HG02970 (cell line): ENCODE data around the gene FRMD6.
"Not testable (repeated sequence)": the region's sequence is repeated elsewhere in the genome, so short reads cannot be mapped to it uniquely, and the experiment has no call there.

Source experiments
- ATAC-seq: cut with Tn5 transposase; IDR thresholded peaks from one replicate; pipeline ENCODE4 v1.9.1; 2021; ENCODE audit warnings: mild to moderate bottlenecking, moderate library complexity, moderate number of reproducible peaks; ENCODE audit not compliant: unreplicated experiment, low FRiP score

The FRMD6 gene

DNA sequence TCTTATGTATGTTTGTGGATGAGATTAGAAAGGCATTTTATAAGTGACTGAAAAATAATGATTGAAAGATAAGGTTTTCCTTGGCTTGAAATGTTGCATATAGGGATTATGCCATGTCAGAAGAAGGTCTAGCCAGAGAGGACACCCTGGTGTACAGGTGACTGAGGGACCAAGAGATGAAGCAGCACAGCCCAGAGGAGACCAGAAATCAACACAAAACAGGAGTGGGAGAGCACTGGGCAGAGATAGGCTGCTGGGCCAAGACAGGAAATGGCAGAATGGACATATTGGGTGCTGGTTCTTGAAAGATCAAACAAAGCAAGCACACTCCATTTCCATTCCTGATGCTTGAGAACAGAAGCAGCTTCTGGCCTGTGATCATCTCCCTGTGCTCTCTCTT, 24.4 kb upstream of the FRMD6 start:
- ATAC-seq = no peak

DNA sequence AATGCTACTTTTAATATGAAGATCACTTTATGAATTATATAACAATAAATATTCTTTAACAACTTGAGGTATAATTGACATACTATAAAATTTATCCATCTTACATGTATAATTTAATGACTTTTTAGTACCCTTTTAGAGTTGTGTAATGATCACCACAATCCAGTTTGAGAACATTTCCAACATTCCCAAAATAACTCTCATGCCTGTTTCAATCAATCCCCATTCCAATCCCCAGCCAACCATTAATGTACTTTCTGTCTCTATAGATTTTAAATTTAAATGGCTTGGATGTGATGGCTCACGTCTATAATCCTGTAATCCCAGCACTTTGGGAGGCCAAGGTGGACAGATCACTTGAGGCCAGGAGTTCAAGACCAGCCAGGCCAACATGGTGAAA, 23.5 kb upstream of the FRMD6 start:
- ATAC-seq = no peak

DNA sequence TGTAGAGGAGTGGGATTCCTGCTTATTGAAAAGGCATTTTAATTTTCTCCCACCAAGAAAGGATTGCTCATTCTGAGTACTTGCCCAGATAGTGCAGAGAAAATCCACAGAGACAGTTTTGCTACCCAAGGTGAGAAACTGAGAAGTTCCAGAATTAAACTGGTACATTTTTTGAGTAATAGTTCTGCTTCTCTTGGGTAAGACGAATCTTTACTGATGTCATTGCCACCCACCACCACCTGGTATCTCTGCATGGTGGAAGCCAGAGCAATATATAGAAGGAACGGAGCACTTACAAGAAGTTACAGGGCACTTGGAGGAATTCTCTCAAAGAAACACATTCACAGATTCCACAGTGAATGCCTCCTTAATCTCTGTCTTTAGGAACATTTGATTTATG, 20.7 kb upstream of the FRMD6 start:
- ATAC-seq = no peak

DNA sequence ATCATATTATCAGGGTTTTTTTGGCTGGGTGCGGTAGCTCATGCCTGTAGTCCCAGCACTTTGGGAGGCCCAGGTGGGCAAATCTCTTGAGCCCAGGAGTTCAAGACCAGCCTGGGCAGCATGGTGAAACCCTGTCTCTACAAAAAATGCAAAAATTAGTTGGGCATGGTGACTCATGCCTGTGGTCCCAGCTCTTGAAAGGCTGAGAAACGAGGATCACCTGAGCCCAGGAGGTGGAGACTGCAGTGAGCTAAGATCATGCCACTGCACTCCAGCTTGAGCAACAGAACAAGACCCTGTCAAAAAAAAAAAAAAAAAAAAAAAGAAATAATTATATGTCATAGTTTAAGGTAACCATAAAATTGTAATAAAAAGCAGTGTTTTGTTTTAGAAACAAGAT, 18.4 kb upstream of the FRMD6 start:
- ATAC-seq = not testable (repeated sequence)

DNA sequence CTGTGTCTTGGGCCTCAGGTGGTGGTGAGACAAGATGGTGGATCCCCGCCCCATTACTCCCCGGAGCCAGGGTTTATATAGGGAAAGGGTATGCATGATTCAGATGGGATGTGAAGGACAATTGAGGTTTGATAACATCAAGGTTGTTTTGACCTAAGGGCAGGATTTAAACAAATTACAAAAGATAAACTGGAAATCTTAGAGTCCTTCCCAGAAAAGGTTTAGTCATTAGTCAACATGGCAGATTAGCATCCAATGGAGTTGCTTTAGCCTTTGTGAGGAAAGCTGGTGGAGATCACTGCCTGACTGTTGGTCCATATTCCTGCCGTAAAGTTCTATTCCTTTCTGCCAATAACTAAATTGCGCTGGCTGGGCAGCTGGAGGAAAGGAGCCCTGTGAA, 15.6 kb upstream of the FRMD6 start:
- ATAC-seq = no peak

DNA sequence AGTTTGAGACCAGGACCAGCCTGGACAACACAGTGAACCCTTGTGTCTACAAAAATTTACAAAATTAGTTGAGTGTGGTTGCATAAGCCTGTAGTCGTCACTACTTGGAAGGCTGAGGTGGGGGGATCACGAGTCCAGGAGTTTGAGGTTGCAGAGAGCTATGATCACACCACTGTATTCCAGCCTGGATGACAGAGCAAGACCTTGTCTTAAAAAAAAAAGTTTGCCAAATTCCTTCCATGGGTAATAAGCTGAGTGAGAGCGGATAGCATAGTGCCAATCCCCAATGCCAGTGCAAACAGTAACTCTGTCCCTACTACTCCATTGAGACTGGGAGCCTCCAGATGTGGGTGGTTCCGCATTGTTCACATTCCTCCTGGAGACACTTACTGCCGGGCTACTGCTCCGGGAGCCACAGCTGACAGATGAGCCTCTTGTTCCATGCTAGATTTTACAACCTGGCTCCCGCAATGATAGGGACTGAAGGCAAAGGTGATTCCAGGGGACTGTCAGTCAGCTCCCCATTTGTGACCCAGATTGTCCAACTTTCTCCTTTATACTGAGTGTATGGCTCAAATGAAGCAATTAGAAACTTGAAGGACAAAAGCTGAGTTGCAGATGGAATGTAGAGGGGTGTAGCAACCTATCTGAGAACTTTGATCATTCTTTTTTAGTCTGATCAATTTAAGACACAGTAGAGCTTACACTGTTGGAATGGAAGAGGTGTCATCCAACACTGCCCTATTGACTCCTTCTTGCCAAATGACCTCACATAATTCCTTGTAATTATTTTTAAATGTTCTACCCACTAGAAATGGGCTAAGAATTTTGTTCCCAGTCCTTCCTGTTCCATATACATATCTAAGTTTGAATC, 13.4 kb upstream of the FRMD6 start:
- ATAC-seq = no peak

DNA sequence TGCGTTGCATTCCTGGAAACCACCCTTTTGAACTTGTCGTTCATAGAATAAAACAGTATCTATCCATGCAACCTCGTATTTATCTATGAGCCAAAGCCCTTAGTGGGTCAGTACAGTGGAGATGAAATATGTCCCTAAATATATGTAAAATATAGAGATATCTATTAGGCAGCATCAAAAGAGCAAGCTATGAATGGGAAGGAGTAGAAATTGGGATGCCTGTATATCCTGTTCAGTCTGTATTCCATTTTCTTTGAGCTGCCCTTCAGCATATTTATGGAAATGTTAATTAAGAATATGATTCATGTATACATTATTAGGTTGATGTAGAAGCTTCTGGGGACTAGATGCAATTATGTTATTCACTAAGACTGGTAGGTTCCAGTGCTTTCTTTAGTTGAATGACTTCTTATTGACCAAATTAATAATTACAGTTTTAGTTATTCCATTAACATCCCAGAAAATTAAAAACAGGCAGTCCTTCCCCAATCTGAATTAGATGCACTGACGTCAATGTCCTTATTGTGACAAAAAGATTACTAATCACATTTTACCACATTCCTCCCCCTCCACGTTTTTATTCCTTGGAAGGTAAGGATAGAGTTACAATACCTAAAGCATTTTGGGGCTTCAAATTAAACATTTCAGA, 11.9 kb upstream of the FRMD6 start:
- ATAC-seq = no peak

DNA sequence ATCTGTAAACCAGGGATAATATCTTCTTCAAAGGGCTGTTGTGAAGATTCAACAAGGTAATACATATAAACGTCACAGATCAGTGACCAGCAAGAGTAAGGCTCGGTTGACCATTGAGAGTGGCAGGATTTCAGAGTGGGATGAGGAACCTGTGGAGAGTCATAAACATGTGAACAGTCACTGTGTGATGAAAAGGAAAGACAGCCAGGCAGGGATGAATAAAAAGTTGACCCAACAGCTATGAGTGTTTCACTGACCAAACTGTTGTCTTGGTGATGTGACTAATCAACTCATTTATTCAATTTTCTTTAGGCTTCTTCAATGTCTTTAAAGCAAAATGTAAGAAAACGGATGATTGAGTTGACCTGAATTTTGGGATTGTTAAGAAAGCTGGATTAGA, 8.6 kb upstream of the FRMD6 start:
- ATAC-seq = no peak

DNA sequence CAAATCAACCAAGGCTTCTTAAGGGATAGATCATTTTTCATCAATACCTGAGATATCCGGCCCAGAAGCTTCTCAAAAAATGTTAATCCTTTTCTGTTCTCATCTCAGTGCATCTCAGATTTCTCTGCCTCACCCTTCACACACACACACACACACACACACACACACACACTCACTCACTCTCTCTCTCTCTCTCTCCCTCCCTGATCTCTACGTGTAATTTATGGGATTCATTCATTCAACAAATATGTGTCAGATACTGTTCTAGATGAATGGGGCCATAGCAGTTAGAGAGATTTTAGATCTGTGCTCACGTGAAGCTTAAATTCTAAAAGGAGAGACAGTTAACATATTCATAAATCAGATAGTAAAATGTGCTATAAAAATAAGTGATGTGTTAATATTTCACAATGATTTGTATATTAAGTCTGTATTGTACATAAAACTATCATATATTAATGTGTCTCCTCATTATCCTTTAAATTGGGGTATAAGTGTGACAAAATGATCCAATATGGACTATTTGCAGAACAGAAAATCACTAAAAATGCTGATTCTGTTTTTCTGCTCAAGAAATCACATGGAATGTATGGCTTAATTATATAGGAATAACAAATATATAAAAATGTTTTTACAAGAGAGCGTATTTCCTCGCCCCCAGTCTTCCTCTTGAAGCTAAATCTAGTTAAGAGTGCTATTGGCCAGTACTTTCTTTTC, 7.3 kb upstream of the FRMD6 start:
- ATAC-seq = no peak

DNA sequence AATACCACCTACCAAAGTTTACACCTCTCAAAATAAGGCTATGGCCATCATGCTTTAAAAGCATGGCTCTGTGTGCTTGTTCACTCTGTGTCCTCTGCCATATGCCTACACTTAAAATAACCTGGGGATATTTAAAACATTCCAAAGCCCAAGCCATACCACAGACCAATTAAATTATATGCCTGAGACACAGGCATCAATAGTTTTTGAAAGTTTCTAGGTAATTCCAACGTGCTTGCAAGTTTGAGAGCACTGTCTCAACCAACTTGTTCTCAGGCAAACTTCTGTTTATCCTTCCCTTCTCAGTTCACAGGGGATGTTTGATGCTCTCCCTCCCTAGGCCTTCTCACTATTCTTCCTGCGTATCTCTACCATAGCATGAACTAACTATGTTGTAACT, 3.4 kb upstream of the FRMD6 start:
- ATAC-seq = no peak

DNA sequence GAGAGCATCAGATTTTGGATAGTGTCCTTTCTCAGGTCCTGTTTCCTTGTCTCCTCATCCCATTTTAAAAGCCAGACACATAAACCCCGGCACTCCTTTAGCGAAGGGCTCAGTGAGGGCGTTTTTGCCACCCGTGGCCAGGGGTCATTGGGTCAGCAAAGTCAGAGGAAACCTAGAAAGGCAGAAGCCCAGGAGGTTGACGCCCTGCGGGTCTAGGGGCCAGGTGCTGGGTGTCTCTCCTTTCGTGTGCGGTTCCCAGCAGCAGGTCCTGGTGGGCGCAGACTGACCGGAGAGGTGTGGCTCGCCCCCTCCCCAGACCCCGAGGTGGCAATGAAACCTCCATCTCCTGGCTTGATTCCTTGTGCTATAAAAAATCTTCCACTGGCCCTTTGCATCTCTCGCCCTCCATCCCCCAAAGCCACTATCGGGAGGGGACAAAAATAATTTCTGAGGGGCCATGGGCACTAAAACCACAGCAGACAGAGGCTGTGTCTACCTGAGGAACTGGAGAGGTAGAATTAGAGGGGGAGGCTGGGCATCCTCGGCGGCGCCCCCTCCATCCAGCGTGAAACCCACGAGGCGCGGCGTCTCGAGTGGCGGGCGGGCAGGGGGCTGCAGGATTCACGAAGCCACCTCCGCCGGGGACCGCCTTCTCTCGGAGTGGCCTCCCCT, 858 bp upstream of the FRMD6 start:
- ATAC-seq = no peak

DNA sequence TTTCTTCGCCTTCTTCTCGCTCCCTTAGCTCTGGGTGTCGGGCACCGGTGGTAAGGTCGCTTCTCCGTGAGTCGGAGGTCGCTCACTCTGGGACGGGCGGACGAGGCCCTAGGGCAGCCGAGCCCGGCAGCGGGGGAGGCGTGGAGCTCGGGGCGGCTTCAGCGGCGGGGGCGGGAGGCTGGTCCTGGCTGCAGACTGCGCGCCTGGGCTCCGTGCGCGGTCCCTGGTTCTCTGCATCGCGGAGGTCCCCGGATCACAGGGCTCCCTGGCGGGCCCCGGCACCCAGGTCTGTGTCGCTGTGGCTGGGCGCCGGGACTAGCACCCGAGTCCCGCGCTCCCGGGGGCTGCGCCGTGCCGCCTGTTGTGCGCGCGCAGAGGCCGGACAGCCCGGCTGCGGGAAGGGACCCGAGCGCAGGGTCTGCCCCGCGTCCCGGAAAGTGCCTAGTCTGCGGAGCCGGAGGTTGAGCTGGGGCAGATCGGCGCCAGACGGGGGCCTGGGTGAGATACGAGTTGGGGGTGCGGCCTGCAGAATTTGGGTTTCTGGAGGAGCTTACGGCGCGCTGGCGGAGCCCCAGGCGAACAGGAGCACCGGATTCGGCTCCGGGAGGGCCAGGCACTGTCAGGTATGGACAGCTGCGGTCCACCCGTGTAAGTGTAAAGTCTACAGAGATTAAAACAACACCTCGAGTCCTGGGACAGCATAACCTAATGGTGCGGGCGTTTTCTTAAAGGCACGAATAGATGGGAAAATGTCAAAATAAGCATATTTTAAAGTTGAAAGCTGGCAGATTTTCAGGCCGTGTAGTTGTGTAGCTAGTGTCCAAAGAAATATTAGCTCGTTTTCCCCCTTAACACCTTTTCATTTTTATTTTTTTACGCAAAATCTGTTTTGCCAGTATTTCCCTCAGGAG, 713 bp downstream of the FRMD6 start:
- ATAC-seq = peak; percentile 24

DNA sequence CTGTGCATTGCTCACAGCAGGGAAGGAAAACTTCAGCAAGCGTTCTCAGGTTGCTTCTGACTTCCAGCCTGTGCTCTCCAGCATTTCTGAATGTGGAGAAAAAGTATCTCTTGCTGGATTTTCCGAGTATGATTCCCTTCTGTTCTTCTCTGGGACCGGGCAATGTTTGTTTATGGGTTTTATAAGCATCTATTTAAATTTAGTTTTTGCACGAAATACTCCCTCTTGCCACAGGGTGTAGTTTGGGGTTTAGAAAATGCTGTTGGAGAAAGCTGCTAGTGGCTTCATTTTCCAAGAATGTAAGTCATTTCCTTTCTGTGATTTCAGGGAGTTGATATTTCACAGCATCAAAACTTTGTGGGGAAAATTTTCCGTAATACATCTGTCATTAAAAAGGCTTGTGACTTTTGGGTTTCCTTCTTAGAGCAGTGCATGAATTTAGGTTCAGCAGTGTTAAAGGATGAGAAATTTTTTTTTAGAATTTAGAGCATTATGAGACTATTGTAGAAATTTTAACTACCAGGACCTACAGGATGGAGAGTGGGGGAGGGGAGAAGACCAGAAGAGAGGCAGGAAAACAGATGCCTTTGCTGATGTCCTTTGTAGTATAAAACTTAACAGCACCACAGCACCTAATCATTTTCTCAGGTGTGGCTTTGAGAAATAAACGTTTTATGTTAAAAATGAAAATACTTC, 1.5 kb downstream of the FRMD6 start:
- ATAC-seq = no peak

DNA sequence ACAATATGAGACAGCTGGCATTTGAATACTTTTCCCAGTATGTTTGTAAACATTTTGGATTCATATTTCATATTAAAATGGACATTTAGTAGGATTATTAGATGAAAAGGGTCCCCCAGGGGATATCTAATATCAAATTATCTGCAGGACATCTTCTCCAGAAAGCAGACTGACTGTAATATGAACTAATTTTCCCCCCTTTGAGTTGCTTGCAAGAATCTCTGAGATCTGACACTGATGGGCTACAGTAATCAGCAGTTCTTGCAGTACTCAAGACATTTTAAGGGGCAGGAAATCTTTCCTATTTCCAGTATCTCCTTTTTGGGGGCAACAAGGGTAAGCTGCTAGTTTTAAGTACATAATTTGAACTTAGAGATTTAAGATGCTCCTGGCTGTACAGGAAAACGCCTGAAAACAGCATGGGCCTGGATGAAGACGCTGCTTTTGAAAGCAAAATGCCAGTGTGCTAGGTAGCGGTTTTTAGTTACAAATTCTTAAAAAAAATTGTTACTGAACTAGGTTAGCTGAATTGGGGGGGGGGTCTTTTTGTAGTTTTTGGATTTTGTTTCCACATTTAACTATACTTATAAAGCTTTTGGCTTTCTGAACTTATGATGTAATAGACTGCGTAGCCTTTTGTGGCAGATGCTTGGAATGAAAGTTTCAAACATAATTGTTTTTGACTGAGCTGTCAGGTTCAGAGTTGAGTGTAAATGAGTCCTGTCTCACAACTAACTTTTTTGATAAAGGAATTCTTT, 2.2 kb downstream of the FRMD6 start:
- no peak for ATAC-seq

DNA sequence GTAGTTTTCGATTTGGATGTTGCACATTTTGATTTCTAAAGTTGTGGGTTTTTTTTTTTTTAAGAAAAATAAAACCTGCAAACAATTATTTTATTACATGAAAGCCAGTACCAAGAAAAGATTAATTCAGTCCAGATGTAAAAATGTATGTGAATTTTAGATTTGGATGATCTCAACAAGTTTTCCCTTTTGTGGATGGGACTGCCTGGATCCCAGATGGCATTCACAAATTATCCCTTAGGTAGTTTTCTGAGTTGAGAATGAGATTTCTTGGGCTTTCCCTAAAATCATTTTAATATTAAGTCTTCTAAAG, 2.8 kb downstream of the FRMD6 start:
- no peak for ATAC-seq

DNA sequence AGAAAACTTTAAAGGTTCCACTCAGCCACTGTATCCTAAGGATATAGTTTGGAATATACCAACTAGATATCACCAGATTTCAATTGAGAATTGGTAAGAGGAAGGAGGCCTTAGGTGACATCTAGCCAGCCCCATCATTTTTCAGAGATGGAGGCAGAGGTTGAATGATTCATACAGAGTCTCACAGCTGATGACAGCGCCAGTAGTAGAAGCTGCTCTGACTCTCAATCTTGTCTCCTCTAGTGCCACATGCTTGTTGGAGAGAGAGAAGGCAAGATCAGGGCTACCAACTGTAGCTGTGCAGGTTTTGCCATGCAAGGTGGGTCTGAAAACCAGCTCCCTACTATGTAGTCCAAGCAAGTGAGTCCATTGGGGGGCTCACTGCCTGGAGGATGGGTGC, 6.1 kb downstream of the FRMD6 start:
- ATAC-seq = no peak

DNA sequence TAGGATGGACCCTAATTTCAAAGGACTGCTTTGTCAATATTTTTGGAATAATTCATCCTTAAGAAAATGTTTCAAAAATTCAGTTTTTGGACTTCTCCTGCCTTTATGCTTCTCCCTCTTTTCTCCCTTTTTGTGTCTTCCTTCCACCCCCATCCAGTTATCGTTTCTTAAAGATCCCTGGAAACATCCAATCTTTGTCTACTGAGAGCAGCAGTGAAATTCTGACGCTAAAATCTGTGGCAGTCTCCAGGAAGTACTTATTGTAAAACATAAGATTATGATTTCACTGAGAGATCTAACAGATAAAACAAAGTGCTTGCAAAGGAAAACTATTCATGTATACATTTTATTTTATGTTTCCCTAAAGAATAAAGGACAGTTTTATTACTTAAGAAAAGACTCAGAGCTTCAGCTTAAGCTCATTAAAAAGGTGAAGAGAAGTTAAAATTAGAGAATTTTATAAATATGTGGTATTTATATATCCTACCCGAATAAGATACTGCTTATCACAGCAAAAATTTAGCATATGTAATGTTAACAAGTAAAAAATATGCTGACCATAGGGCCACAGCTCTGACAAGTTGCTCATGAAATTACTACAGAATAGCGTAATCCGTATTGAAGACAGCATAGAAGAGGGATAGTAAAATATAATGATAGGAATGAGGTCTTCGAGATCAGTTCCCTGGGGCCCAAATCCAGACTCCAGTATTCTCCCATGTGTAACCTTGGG, 6.9 kb downstream of the FRMD6 start:
- ATAC-seq = no peak

DNA sequence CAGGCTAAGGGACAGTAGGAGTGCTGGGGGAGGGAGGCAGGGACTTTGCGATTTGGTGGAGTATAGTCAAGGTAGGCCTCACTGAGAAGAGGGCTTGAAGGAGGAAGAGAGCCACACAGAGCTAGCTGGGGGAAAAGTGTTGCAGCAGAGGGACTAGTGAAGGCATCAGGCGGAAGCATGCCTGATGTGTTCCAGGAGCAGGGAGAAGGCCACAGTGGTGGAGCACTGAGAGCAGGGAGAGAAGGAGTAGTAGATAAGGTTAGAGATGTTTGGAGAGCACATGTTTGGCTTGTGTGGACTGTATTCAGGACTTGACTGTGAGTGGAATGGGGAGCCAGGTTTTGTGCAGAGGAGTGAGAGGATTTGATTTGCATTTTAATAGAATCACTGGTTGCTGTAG, 9.0 kb downstream of the FRMD6 start:
- ATAC-seq = no peak
